CD14-positive monocyte (primary cell): Measurements from ENCODE around the gene KCNMA1. TPM values are rescaled to one million over a fixed set of nuclear protein-coding genes. Genes with fewer than 3 reads are reported as not detected.

Experiments used
- DNase-seq, 3 donors: peaks; one replicate each; pipeline ENCODE4 v3.0.0-alpha.2; 2011 to 2022
- H2AFZ ChIP-seq: 2 replicates; pipeline ENCODE4 v1.6.0; 2012; ENCODE audit warnings: mild to moderate bottlenecking, low read depth, low read length, inconsistent platforms; ENCODE audit not compliant: insufficient read depth, poor library complexity, severe bottlenecking
- H3K27ac ChIP-seq, 2 donors: 1 replicate in 1 of 2; 2 replicates in 1 of 2; pipeline ENCODE4 v1.5.1; 2012 to 2013; ENCODE audit warnings: low read length in 2 of 2, control low read depth in 1 of 2, inconsistent platforms in 1 of 2, low read depth in 1 of 2, mild to moderate bottlenecking in 1 of 2
- H3K27me3 ChIP-seq, 2 donors: one replicate each; pipeline versions ENCODE4 v1.6.0 to v1.6.1; 2011 to 2013; ENCODE audit warnings: low read length in 2 of 2; ENCODE audit not compliant: control insufficient read depth in 2 of 2, insufficient read depth in 2 of 2
- H3K36me3 ChIP-seq, 2 donors: replicated peaks in 1 of 2; 1 replicate in 1 of 2; 2 replicates in 1 of 2; pipeline versions ENCODE4 v1.5.1 to v1.6.1; 2012 to 2013; ENCODE audit warnings: low read length in 2 of 2, control low read depth in 1 of 2, inconsistent platforms in 1 of 2, mild to moderate bottlenecking in 1 of 2; ENCODE audit not compliant: insufficient read depth in 2 of 2, control insufficient read depth in 1 of 2
- H3K4me1 ChIP-seq, 2 donors: 1 replicate in 1 of 2; 2 replicates in 1 of 2; pipeline versions ENCODE4 v1.5.1 to v1.6.1; 2012 to 2013; ENCODE audit warnings: low read length in 2 of 2, control low read depth in 1 of 2, inconsistent platforms in 1 of 2, mild to moderate bottlenecking in 1 of 2, moderate library complexity in 1 of 2; ENCODE audit not compliant: insufficient read depth in 2 of 2, control insufficient read depth in 1 of 2
- H3K4me2 ChIP-seq: replicated peaks from 2 replicates; pipeline ENCODE3; 2012; ENCODE audit warnings: low read length, moderate library complexity, mild to moderate bottlenecking; ENCODE audit not compliant: poor library complexity, severe bottlenecking; ENCODE audit errors: extremely low read depth
- H3K4me3 ChIP-seq, 3 experiments: fragments of 200-600 bp in 1 of 3; sonication (generic) in 1 of 3; replicated peaks in 1 of 3; 1 replicate in 2 of 3; 2 replicates in 1 of 3; pipeline ENCODE4 v1.5.1; 2011 to 2013; ENCODE audit warnings: low read length in 3 of 3, mild to moderate bottlenecking in 3 of 3, control low read depth in 2 of 3, low read depth in 2 of 3, inconsistent platforms in 1 of 3, moderate library complexity in 1 of 3
- H3K79me2 ChIP-seq: 2 replicates; pipeline ENCODE4 v1.6.0; 2012; ENCODE audit warnings: mild to moderate bottlenecking, control low read depth, inconsistent platforms, low read length, moderate library complexity; ENCODE audit not compliant: insufficient read depth
- H3K9ac ChIP-seq: 2 replicates; pipeline ENCODE4 v1.6.0; 2017; ENCODE audit warnings: low read length, mild to moderate bottlenecking; ENCODE audit not compliant: insufficient read depth, poor library complexity, severe bottlenecking
- H3K9me3 ChIP-seq, 2 donors: replicated peaks in 1 of 2; 1 replicate in 1 of 2; 2 replicates in 1 of 2; pipeline versions ENCODE4 v1.5.1 to v1.6.1; 2012 to 2013; ENCODE audit warnings: low read length in 2 of 2, control low read depth in 1 of 2; ENCODE audit not compliant: control insufficient read depth in 1 of 2, insufficient read depth in 1 of 2
- H4K20me1 ChIP-seq: 2 replicates; pipeline ENCODE4 v1.6.0; 2012; ENCODE audit warnings: mild to moderate bottlenecking, low read length, control low read depth, moderate library complexity; ENCODE audit not compliant: insufficient read depth
- H3K27ac Mint-ChIP-seq, 7 donors: one replicate each; pipeline ENCODE4 v1.8.0; 2020; ENCODE audit warnings: mild to moderate bottlenecking in 7 of 7, mixed read lengths in 7 of 7, moderate library complexity in 6 of 7, inconsistent platforms in 2 of 7
- H3K27me3 Mint-ChIP-seq, 3 donors: one replicate each; pipeline ENCODE4 v1.8.0; 2021 to 2022; ENCODE audit warnings: low read depth in 3 of 3, mild to moderate bottlenecking in 3 of 3, mixed read lengths in 3 of 3, moderate library complexity in 3 of 3, inconsistent platforms in 1 of 3
- H3K36me3 Mint-ChIP-seq, 2 donors: one replicate each; pipeline ENCODE4 v1.8.0; 2020; ENCODE audit warnings: mixed read lengths in 2 of 2, inconsistent platforms in 1 of 2, mild to moderate bottlenecking in 1 of 2
- H3K4me1 Mint-ChIP-seq: one replicate; pipeline ENCODE4 v1.8.0; 2020; ENCODE audit warnings: mild to moderate bottlenecking, mixed read lengths
- H3K4me3 Mint-ChIP-seq, 2 donors: one replicate each; pipeline ENCODE4 v1.8.0; 2020; ENCODE audit warnings: mild to moderate bottlenecking in 2 of 2, mixed read lengths in 2 of 2, moderate library complexity in 1 of 2
- H3K9me3 Mint-ChIP-seq, 7 donors: one replicate each; pipeline ENCODE4 v1.8.0; 2020 to 2022; ENCODE audit warnings: mixed read lengths in 7 of 7, mild to moderate bottlenecking in 6 of 7, moderate library complexity in 6 of 7, inconsistent platforms in 2 of 7
- CTCF ChIP-seq: fragments of 200-600 bp; IDR thresholded peaks from one replicate; pipeline ENCODE4 v1.8.0; 2022; ENCODE audit warnings: antibody characterized with exemption, mild to moderate bottlenecking
- WGBS: methylation state at CpG from one replicate; pipeline ENCODE4 v1.1.5; 2013; ENCODE audit warnings: missing lambda C conversion rate; ENCODE audit not compliant: insufficient coverage; 5-methylcytosine and 5-hydroxymethylcytosine counted together
- intact Hi-C, 2 donors: fragments of 100-400 bp; cut with micrococcal nuclease; formaldehyde crosslinking; loops; one replicate each; pipeline versions ENCODE4 v1.15.0 to v1.15.1; 2023
- polyA plus RNA-seq, 3 donors: library from polyadenylated mRNA; depleted of rRNA in 1 of 3; unstranded in 2 of 3; stranded (reverse) in 1 of 3; fragments of 300-500 nt in 2 of 3; fragments of >200 nt in 1 of 3; fragmentation: Illumina TruSeq in 2 of 3; gene quantifications; 1 replicate in 2 of 3; 2 replicates in 1 of 3; pipeline ENCODE4 v1.2.3, GENCODE V29; 2012 to 2021

The KCNMA1 gene
- polyA plus RNA-seq, 3 donors = 0.11 to 1.0 TPM; not detected in 1

- DNase-seq = no peak
- intact Hi-C loops = no loop called here
- Histone ChIP-seq H3K4me2 (no peak overlapping the region), H3K27me3 (no peaks in the 10 kb centered on the region), H3K4me1 (peaks cover 20 to 26% of the 10 kb centered on the region in 2 donors), H3K9ac (no peak overlapping the region), H3K27ac (no peak overlapping the region), H3K79me2 (no peaks in the 10 kb centered on the region), H2AFZ (no peak overlapping the region), H4K20me1 (no peaks in the 10 kb centered on the region), H3K36me3 (no peaks in the 10 kb centered on the region), H3K4me3 (no peak overlapping the region), H3K9me3 (no peaks in the 10 kb centered on the region)
- Mint-ChIP-seq H3K9me3 (no peaks in the 10 kb centered on the region), H3K27me3 (peaks cover 3 to 12% (median 9%) of the 10 kb centered on the region in 3 donors), H3K36me3 (no peaks in the 10 kb centered on the region), H3K27ac (no peak overlapping the region), H3K4me3 (no peak overlapping the region), H3K4me1 (peaks cover 29% of the 10 kb centered on the region)
- WGBS = 83% methylated on average over 3 of the region's 4 CpGs
- no peak for TF ChIP-seq CTCF
These were observed 32.1 kb downstream of the KCNMA1 start for GRCh38 chr10:77605466-77605865.

- no peak for DNase-seq
- Histone ChIP-seq H3K79me2 (no peaks in the 10 kb centered on the region), H4K20me1 (no peaks in the 10 kb centered on the region), H3K27me3 (no peaks in the 10 kb centered on the region), H3K27ac (no peak overlapping the region), H2AFZ (no peak overlapping the region), H3K9me3 (no peaks in the 10 kb centered on the region), H3K4me2 (no peak overlapping the region), H3K36me3 (no peaks in the 10 kb centered on the region), H3K4me3 (no peak overlapping the region), H3K9ac (no peak overlapping the region), H3K4me1 (peaks cover 20 to 26% of the 10 kb centered on the region in 2 donors)
- WGBS = 85% methylated on average over 4 of the region's 6 CpGs
- no peak for TF ChIP-seq CTCF
- Mint-ChIP-seq H3K27me3 (peaks cover 3 to 9% (median 6%) of the 10 kb centered on the region in 3 donors), H3K4me1 (peaks cover 27% of the 10 kb centered on the region), H3K9me3 (no peaks in the 10 kb centered on the region), H3K4me3 (no peak overlapping the region), H3K27ac (no peak overlapping the region), H3K36me3 (no peaks in the 10 kb centered on the region)
- intact Hi-C loops = no loop called here
These were observed 32.7 kb downstream of the KCNMA1 start for GRCh38 chr10:77604941-77605351.
